ENCODE measurements around the gene NOC2L.

The NOC2L gene

DNA sequence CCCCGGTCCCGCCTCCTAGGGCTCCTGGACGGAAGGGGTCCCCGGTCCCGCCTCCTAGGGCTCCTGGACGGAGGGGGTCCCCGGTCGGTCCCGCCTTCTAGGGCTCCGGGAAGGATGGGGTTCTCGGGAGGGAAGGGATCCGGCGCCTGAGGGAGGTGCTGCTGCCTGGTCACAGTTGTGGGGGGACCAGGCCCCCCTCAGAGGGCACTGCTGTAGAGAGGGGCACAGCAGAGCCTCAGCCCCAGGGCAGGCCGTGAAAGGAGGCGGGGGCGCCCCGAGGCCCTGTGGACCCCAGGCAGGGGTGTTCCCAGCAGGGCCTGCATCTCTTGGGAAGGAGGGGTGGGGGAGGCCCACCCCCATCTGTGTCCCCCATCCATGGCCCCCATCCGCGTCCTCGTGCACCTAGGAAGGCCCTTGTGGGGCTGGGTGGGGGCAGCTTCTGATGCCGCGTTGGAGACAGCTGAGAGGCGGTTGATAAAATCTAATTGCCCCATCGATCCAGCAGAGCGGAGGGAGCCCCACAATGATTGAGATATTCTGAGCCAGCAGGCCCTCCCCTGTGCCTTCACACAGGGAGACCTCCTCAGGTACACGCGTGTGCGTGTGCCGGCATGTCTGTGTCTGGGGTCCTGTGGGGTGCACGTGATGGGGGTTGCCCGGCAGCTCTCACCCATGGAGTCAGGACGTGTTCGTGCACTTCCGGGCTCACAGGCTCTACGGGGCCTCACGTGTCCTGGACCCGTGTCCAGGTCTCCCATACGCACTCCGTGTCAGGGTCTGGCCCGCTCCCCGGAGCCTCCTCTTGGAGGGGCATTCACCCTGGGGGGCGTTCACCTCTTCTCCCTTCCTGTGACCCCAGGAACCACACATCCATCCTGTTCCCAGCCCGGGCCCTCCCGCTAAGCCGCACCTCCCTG is 22.4 kb downstream of the NOC2L start:
- no peaks in the 10 kb centered on the region for H3K9me3 Mint-ChIP-seq
- no peak overlapping the region for H3K27ac Mint-ChIP-seq
- peak overlapping the region in 2 of 3 experiments; percentile 27 to 34 for H3K4me3 Mint-ChIP-seq
- peaks cover 44% of the 10 kb centered on the region for H3K4me1 Mint-ChIP-seq
- TF ChIP-seq, protein P1, sequence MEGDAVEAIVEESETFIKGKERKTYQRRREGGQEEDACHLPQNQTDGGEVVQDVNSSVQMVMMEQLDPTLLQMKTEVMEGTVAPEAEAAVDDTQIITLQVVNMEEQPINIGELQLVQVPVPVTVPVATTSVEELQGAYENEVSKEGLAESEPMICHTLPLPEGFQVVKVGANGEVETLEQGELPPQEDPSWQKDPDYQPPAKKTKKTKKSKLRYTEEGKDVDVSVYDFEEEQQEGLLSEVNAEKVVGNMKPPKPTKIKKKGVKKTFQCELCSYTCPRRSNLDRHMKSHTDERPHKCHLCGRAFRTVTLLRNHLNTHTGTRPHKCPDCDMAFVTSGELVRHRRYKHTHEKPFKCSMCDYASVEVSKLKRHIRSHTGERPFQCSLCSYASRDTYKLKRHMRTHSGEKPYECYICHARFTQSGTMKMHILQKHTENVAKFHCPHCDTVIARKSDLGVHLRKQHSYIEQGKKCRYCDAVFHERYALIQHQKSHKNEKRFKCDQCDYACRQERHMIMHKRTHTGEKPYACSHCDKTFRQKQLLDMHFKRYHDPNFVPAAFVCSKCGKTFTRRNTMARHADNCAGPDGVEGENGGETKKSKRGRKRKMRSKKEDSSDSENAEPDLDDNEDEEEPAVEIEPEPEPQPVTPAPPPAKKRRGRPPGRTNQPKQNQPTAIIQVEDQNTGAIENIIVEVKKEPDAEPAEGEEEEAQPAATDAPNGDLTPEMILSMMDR (IDR thresholded peaks at IDR 0.05; ENCODE audit: unreplicated experiment in 3 of 3), result no peak
- H3K27me3 Mint-ChIP-seq (ENCODE audit: low read depth), result peaks cover 31% of the 10 kb centered on the region
- peaks cover 2% of the 10 kb centered on the region for H3K36me3 Mint-ChIP-seq (ENCODE audit: low read depth)

GRCh38 chr1:935751-936231 is 23.3 kb downstream of the NOC2L start:
- peaks cover 38% of the 10 kb centered on the region for H3K27me3 Mint-ChIP-seq (ENCODE audit: low read depth)
- peaks cover 7% of the 10 kb centered on the region for H3K36me3 Mint-ChIP-seq (ENCODE audit: low read depth)
- peak overlapping the region; percentile 49 to 56 (median 54) for H3K4me3 Mint-ChIP-seq
- H3K9me3 Mint-ChIP-seq, result no peaks in the 10 kb centered on the region
- H3K27ac Mint-ChIP-seq, result peak overlapping the region in 2 of 3 experiments; percentile 56 to 75
- TF ChIP-seq, protein P1 (IDR thresholded peaks at IDR 0.05; ENCODE audit: unreplicated experiment in 3 of 3), result no peak
- peaks cover 46% of the 10 kb centered on the region for H3K4me1 Mint-ChIP-seq

DNA sequence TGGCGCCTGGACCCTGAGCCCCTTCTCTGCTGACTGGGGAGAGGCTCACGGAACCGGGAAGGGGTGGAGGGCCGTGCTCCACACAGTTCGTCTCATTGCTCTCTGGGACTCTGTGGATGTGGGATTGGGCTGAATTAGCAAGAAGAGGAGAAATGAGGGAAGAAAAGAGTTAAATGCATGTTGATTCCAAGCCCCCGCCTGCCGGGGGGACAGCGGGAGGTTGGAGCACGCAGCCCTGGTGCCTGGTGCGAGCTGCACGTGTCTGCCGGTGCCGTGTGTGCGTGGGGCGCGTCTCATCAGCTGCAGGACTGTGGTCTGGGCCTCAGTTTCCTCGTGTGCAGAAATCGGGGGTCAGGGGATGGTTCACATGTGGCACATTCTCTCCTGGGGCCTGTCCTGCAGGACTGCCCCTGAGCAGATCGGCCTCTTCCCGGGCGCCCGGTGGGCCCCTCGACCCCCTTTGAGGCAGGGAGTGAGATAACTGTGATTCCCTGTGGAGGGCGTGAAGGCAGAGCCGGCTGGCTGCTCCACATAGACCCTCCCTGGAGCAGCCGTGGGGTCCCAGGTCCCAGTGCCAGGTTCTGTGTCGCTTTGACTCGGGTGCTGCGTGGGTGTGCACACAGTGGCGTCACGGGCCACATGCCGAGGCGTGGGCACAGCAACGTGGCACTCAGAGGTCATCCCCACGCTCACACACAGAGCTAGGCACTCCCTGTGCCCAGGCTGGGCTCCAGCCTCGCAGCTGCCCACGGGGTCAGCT is 23.9 kb downstream of the NOC2L start:
- Mint-ChIP-seq H3K9me3 (no peaks in the 10 kb centered on the region), H3K4me1 (peaks cover 46% of the 10 kb centered on the region), H3K27ac (peak overlapping the region; percentile 56 to 90 (median 75)), H3K36me3 (ENCODE audit: low read depth) (peaks cover 7% of the 10 kb centered on the region), H3K4me3 (peak overlapping the region; percentile 64 to 81 (median 76)), H3K27me3 (ENCODE audit: low read depth) (peaks cover 38% of the 10 kb centered on the region)
- TF ChIP-seq, protein P1 (IDR thresholded peaks at IDR 0.05; ENCODE audit: unreplicated experiment in 3 of 3), result no peak

DNA sequence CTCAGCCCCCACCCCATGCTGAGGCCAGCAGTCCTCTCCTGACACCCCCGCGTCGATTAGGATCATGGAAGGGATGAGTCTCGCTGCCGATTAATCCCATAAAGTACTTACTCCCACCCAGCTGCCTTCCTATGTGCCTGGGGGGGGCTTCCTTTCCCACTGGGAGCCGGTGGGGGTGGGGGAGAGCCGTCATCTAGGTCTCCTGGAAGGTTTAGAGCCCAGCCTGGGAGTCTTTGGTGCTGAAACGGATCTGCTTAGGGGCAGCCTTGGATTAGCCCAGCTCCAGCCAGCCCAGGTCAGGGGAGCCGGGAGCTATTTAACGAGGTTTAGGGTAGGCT is 25.5 kb downstream of the NOC2L start:
- TF ChIP-seq, protein P1 (IDR thresholded peaks at IDR 0.05; ENCODE audit: unreplicated experiment in 3 of 3), result no peak
- peaks cover 14% of the 10 kb centered on the region for H3K36me3 Mint-ChIP-seq (ENCODE audit: low read depth)
- peak overlapping the region in 1 of 3 experiments; percentile 25 for H3K27ac Mint-ChIP-seq
- peaks cover 37% of the 10 kb centered on the region for H3K27me3 Mint-ChIP-seq (ENCODE audit: low read depth)
- peaks cover 46% of the 10 kb centered on the region for H3K4me1 Mint-ChIP-seq
- no peaks in the 10 kb centered on the region for H3K9me3 Mint-ChIP-seq
- H3K4me3 Mint-ChIP-seq, result peak overlapping the region; percentile 37 to 53 (median 38)

GRCh38 chr1:932776-933602 is 26.1 kb downstream of the NOC2L start:
- no peaks in the 10 kb centered on the region for H3K9me3 Mint-ChIP-seq
- TF ChIP-seq, protein P1 (IDR thresholded peaks at IDR 0.05; ENCODE audit: unreplicated experiment in 3 of 3), result no peak
- H3K36me3 Mint-ChIP-seq (ENCODE audit: low read depth), result peaks cover 14% of the 10 kb centered on the region
- H3K27me3 Mint-ChIP-seq (ENCODE audit: low read depth), result peaks cover 36% of the 10 kb centered on the region
- H3K4me3 Mint-ChIP-seq, result peak overlapping the region; percentile 37 to 53 (median 38)
- H3K27ac Mint-ChIP-seq, result peak overlapping the region in 1 of 3 experiments; percentile 25
- peaks cover 40% of the 10 kb centered on the region for H3K4me1 Mint-ChIP-seq

All from nephron (organoid).